Measurements from ENCODE around the gene HIPK1.
A peak's percentile ranks its signal among the peaks of the same experiment; 100 is the strongest.

- TF ChIP-seq CTCF (IDR thresholded peaks at IDR 0.05), result peak in 1 of 4 experiments; percentile 17
- no peak for TF ChIP-seq EP300 (IDR thresholded peaks at IDR 0.05)
- TF ChIP-seq POLR2AphosphoS5 (IDR thresholded peaks at IDR 0.05), result peak; percentile 72 to 89 (median 86)
- TF ChIP-seq POLR2A (IDR thresholded peaks at IDR 0.05), result peak; percentile 45 to 63
Observed at GRCh38 chr1:113928941-113929749, at the start of gene HIPK1.

Data from sigmoid colon (tissue), 4 donors.